K562 treated with DMSO at 1 percent for 48 hours (cell line): Measurements from ENCODE around the gene SHFL. TPM values are rescaled to one million over a fixed set of nuclear protein-coding genes. Genes with fewer than 3 reads are reported as not detected.

Source experiments
- total RNA-seq: library from RNA; unstranded; fragments of 300-600 nt; gene quantifications from 2 replicates; pipeline ENCODE4 v1.2.3, GENCODE V29; 2022; ENCODE audit warnings: low replicate concordance; ENCODE audit errors: extremely low read depth

SHFL gene
- not detected in 2 replicates for total RNA-seq

DNA sequence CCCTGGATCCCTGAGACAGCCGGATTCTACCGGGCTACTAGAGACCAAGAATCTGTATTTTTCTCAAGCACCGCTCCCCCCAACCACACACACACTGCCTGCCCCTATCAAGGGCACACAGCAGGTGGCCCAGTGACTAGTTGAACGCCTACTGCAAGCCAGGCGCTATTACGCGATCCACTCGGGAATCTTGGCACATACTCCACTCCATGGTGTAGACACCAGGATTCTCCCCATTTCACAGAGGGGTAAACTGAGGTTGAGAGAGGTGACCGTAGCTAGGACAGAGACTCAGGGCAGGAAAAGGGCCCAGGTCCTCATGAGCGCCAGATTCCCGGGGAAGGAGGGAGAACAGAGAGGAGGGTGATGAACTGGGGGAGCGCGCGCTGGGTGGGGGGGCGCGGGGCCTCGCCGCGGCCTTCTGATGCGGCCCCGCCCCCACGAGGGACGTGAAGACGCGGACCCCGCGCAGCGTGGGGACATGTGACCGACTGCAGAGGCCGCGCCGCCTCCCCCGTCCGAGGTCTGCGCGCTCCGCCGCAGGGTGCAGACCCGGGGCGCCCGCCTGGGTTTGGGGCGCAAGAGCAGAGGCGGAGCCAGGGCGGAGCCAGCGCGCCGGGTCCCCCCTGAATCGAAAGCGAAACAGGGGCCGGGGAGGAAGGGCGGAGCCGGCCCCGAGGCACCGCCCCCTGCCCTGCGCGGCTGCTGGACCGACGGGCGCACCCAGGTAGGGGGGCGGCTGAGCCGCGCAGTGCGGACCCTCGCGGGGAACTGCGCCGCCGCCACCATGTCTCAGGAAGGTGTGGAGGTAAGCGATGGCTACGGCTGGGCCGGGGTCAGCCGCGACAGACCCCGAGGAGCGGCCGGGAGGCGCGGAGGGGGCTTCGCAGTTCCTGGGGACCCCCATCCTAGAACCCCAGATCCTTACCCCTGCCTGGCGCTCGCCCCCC lies at the start of gene SHFL:
Gene SHFL, plus strand, starts transcription at position 677 of the 950 bp plus-strand sequence. Its CDS starts 111 bp downstream, at position 788.

DNA sequence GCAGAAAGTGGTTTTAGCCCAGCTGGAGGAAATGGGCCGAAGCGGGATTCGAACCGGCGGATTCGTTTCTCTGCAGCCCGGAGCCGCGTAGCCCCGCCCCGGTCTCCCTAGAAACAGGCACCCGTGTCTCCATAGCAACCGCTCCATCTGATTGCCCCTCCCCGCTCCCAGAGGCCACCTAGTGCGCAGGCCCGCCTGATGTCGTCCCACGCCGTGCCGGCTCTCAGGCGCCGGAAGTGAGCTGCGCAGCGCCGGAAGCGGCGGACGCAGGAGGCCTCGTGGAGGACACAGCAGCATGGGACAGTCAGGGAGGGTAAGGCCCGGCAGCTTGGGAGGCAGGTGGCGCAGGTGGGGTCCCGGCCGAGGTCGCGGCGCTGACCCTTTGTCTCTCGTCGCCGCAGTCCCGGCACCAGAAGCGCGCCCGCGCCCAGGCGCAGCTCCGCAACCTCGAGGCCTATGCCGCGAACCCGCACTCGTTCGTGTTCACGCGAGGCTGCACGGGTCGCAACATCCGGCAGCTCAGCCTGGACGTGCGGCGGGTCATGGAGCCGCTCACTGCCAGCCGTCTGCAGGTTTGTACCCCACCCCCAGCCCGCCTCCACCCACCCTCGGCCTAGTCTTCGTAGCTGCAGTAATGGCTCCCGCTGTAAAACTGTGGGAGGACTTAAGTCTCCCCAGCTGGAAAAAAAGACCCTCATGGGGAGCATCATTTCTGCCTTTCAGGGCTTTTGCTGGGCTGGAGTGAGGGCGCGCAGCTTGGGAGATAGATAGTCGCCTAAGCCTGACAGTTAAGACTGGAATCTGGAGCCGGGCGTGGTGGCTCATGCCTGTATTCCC lies 20.2 kb downstream of the SHFL start, which contains the start of gene PPAN:
Gene PPAN, plus strand, starts transcription at position 263 of the 837 bp plus-strand sequence. Its CDS starts 33 bp downstream, at position 296.

DNA sequence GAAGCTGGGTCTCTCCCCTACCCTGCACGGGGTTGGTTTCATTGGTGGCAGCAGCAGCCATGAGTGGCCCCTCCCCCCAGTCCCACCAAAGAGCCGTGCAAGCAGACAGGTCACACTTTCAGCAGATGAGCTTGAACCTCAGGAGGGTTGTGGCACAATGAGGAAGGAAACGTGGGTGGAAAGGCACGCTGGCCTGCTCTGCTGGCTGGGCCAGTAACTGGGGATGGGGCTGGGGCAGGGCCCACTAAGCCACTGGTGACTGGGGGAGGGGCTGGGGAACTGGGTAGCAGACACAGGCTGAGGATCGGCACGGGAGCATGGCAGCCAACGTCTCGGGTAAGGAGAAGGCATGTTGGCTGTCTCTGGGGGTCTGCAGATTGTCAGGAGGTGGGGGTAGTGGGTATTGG lies 25.3 kb downstream of the SHFL start, which contains the start of gene P2RY11:
Gene P2RY11, plus strand, starts transcription at position 289 of the 407 bp plus-strand sequence. Its CDS starts 29 bp downstream, at position 318.

Other genes with a start within 250 kb of the SHFL start
- gene OLFM2, start 149.8 kb upstream of the SHFL start, total RNA-seq, result not detected in 2 replicates
- gene COL5A3, start 75.8 kb upstream of the SHFL start, total RNA-seq, result not detected in 2 replicates
- gene RDH8, start 72.8 kb upstream of the SHFL start, total RNA-seq, result not detected in 2 replicates
- gene ANGPTL6, start 16.4 kb downstream of the SHFL start, total RNA-seq, result not detected in 2 replicates
- not detected in 2 replicates for gene PPAN, start 20.0 kb downstream of the SHFL start, total RNA-seq
- not detected in 2 replicates for gene P2RY11, start 25.4 kb downstream of the SHFL start, total RNA-seq
- not detected in 2 replicates for gene EIF3G, start 33.6 kb downstream of the SHFL start, total RNA-seq
- gene DNMT1, start 108.6 kb downstream of the SHFL start, total RNA-seq, result 271 TPM in 1 of 2 replicates, not detected in the other
- not detected in 2 replicates for gene S1PR2, start 145.0 kb downstream of the SHFL start, total RNA-seq
- gene MRPL4, start 165.9 kb downstream of the SHFL start, total RNA-seq, result not detected in 2 replicates
- gene ICAM1, start 184.8 kb downstream of the SHFL start, total RNA-seq, result 228 TPM in 1 of 2 replicates, not detected in the other
- gene ICAM4, start 200.6 kb downstream of the SHFL start, total RNA-seq, result not detected in 2 replicates
- gene ICAM5, start 203.6 kb downstream of the SHFL start, total RNA-seq, result not detected in 2 replicates
- gene ZGLP1, start 223.5 kb downstream of the SHFL start, total RNA-seq, result not detected in 2 replicates
- gene FDX2, start 229.7 kb downstream of the SHFL start, total RNA-seq, result not detected in 2 replicates
- gene RAVER1, start 247.2 kb downstream of the SHFL start, total RNA-seq, result not detected in 2 replicates